Activated CD4-positive, alpha-beta T cell treated with anti-CD3 and anti-CD28 coated beads, Interleukin-2, amount 50 U/mL, for 24 hours (primary cell): ENCODE data around the gene ARF3.

Experiments
- DNase-seq, 2 donors: peaks; one replicate each; pipeline ENCODE4 v3.0.0-alpha.2; 2020; ENCODE audit warnings: low read depth in 1 of 2, low spot score in 1 of 2

The ARF3 gene

GRCh38 chr12:48957141-48958048, at the start of gene ARF3:
ARF3 (minus strand) TSS chr12:48957487; CDS start chr12:48941095, 16,392 bp downstream.
- DNase-seq: peak; percentile 79 to 85

DNA sequence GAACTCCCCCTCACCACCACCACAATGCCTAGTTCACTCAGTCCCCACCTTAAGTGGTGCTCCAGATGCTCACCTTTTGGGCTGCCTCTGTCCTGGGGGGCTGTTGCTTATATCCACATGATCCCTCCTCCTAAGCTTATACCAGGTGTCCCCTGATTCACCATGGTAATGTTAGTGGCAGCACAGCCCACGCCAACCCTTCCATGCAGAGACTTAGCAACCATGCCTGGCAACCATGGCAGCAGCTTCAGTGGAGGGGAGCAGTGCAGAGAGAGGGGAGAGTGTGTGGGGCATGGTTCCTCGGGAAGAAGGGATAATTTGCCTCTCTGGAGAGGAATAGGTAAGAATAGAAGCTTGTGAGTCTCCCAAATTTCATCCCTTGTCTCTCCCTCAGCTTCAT, 43.1 kb upstream of the ARF3 start:
- DNase-seq: no peak

DNA sequence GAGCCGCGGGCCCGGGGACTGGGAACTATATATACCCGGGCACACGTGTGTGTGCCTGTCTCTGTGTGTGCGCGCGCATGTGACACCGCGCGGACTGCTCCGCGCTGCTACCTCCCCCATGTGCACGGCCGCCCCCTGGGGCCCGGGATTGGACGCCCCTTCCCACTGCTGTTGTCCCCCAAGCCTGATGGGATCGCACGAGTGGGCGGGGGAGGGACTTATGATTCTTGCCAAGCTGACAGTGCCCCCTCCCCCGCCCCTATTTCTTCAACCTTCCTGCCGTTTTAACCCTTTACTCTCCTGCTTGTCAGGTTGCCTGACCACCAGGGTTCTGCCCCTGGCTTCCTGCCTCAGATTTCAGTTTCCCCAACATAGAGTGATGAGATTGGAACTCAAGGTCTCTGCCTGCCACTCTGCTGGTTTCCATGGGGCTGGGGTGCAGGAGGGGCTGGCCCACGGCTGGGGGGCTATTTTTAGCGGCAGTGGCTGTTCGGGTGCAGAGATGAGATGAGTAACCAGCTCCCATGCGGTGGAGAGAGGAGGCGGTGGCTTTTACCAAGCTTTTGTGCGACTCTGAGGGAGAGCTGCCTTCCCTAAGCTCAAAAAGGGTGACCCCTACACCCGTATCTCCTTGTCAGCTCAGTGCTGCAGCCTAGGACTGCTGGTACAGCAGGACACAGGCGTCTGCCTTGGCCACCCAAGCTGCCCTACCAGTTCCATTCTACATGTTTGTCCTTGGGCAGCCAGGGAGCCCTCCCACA, 42.3 kb upstream of the ARF3 start, which contains the start of gene DDN:
DDN (minus strand) TSS at position 5 of the 761 bp plus-strand sequence. CDS start 88 bp downstream, outside the sequence.
- peak in 1 of 2 donors; percentile 13 for DNase-seq

- DNase-seq: no peak
Measured at GRCh38 chr12:48998497-48999353, 41.4 kb upstream of the ARF3 start.

GRCh38 chr12:48997719-48998496, 40.6 kb upstream of the ARF3 start:
- no peak for DNase-seq

DNA sequence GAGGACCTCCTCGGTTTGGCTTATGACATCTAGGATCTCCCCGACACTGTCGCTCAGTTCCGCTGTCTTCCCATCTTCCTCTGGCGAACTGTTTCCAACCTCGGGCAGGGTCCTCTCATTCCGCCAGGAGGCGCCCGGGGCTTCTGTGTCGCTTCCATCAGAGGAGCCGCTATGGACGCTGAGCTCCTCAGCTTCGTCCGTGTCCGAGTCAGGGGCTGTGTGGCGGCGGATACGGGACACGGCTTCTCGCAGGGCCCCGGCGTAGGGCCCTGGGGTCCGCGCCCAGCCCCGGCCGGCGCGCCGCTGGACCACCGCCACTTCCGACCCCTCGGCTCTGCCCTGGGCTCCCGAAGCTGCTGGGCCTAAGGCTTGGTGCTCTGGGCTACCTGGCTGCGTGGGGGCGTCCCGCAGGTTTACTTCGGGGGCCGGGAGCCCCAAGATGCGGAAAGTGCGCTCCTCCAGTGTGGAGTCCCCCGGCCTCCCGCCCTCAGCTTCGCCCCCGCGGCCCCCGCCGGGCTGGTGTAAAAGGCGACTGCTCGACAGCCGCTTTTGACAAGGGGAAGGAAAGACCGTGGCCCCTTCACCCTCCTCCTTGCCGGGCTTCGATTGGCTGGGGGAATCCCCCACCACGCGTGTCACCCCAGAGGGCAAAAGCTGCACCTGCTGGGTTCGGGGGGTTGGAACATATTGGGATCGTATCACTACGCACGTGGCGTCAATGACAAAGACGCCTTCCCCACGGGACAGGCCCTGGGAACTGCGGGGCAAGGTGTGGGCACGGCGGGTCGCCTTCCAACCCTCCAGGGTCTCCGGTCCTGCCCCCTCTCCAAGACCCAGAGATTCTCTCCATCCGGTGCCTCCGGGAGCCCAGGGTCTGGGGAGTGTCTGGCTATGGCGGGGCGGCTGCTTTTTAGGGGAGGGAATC, 39.8 kb upstream of the ARF3 start:
- DNase-seq: peak in 1 of 2 donors; percentile 59

DNA sequence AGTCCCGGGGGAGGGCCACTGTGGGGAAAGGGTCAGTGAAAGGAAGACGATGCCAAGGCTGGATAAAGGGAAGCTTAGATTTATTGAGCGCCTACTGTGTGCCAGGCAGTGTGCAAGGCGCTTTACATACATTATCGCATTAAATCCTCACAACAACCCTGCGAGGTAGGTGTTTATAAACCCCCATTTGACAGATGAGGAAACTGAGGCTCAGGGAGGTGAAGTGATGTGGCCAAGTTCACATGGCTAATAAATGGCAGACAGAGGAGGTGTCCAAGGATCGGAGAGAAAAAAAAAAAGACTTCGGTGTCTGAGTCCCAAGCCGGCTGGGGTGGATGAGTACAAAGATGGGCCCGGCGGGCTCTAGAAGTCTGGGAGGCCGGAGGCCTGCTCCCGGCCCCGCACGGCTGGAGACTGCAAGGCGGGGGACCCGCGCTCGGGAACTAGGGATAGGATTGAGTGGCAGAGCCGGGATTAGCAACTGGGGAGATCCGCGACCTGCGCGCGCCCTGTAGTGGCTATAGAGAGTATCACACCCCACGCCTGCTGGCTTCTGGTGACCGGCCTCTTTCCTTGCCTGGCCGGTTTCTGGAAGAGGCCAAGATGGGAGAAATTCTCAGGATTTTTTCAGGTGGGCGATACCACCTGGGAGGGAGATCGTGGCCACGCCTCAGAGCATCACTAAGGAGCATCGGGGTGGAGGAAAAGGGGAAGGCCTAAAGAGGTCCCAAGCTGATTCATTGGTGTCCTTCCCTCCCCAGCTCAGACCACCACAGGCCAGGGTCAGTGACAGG, 38.0 kb upstream of the ARF3 start:
- DNase-seq: no peak

GRCh38 chr12:48994224-48995085, 37.2 kb upstream of the ARF3 start:
- DNase-seq: no peak

- no peak for DNase-seq
Measured at GRCh38 chr12:48993787-48994186, 36.5 kb upstream of the ARF3 start.

DNA sequence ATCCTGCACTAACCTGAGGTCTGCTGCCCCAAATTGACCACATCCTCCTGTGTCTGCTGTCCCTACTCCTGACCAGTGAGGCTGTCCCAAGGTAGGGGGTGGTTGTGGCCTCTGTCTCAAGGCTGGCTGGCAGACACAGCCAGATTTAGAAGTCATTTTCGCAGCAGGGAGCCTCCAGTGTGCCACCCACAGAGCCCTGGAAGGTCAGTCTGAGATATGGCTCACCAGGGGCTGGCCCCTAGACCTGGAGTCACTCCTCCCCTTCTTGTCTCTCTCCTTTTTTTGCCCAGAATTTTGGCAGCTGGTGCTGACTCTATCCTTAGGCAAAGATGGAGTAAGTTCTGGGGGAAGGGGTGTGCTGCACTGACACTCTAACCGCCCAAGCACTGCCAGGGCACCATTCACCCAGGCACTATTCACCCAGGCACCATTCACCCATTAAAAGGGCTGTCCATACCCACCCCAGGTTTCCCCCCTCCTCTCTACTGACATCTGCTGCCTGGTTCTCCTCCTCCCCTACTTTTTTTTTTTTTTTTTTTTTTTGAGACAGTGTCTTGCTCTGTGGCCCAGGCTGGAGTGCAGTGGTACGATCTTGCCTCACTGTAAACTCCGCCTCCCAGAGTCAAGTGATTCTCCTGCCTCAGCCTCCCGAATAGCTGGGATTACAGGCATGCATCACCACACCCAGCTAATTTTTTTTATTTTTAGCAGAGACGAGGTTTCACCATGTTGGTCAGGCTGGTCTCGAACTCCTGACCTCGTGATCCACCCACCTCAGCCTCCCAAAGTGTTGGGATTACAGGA, 34.2 kb upstream of the ARF3 start:
- no peak for DNase-seq

GRCh38 chr12:48990552-48990951, 33.3 kb upstream of the ARF3 start:
- no peak for DNase-seq

- peak; percentile 56 to 65 for DNase-seq
Measured at GRCh38 chr12:48988030-48988649, 30.9 kb upstream of the ARF3 start.

DNA sequence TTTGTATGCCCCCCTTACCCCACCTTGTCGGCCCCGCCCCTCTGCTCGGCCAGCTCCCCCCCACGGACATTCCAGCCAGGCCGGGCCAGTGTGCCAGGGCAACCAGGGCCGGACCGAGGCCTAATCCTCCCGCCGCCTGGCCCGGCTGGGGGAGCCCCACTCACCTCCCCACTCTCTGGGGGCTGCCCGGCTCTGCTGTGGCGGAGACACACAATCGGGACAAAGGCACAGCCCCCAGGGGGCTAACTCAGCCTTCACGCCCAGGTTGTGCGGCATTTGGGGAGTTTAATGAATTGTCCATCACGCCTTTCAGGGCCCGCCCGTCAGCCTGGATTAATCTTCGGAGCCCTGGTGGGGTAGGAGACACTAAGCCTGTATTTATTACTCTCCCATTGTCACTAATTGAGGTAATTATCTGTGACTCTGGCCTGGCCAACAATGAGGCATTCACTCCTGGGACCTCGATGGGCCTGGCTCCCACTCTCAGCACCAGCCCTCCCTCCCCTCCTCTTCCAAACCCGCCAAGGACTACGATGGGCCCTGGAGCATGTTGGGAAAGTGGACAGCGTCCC, 29.5 kb upstream of the ARF3 start:
- no peak for DNase-seq

DNA sequence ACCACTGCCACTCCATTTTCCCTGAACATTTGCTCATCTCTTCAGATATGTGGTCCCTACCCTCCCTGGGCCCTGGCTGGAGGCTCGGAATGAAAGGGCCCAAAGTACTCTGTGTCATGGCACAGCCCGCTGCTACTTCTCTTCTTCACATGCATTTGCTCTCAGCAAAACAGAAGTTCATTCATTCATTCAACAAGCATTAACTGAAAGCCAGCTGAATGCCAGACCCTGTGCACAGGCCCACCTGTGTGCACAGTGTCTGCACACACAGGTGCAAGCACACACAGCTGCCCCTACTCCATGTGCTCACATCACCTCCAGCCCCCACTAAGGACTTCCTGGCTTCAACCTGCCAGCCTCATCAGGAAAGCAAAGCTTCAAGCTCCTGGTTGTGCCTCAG, 28.6 kb upstream of the ARF3 start:
- DNase-seq: no peak

DNA sequence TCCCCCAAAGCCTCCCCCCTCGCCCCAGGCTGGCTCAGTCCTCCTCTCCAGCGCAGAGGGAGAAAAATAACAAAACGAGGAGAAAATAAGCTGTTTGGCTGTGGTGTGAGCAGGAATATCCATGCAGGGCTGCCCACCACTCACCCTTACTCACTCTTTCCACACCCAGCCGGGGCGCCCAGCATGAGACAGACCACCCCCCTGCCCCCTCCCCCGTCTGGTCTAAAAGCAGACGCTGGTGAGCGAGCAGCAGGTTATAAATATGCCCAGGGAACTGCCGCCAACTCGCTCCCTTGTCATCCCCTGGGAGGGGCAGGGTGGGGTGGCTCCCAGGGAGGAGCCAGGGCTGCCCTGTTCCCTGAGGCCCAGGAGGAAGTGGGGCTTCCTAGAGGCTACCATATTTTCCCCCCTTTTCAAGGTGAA, 28.2 kb upstream of the ARF3 start:
- DNase-seq: no peak
